A549 (cell line): ENCODE results near the gene CHRNA10. TPM values are rescaled to one million over a fixed set of nuclear protein-coding genes. Genes with fewer than 3 reads are reported as not detected.
"Not testable (repeated sequence)": the region's sequence is repeated elsewhere in the genome, so short reads cannot be mapped to it uniquely, and the experiment has no call there.

ENCODE experiments used
- ATAC-seq, 2 experiments: fragments of 200-7000 bp in 1 of 2; fragments of >200 bp in 1 of 2; cut with Nextera tagmentation in 1 of 2; cut with Tn5 transposase in 1 of 2; 3 replicates each; pipeline versions ENCODE4 v1.8.0 to v1.9.1; 2018 to 2020; ENCODE audit warnings: mild to moderate bottlenecking in 1 of 2, moderate library complexity in 1 of 2
- CTCF ChIA-PET: fragments of 300-600 bp; sonication (Branson Sonifier 250); formaldehyde crosslinking; extraction: SDS; loops from one replicate; lab custom pipeline; 2021; ENCODE audit warnings: antibody characterized with exemption, inconsistent platforms; lab: Yijun Ruan, JAX
- POLR2A ChIA-PET: fragments of 350-600 bp; formaldehyde crosslinking; extraction: SDS; loops from one replicate; lab custom pipeline; 2021; ENCODE audit warnings: antibody characterized with exemption, inconsistent platforms; lab: Yijun Ruan, JAX
- DNase-seq, 2 experiments: peaks; one replicate each; pipeline versions ENCODE4 v3.0.0 to v3.0.0-alpha.2; 2011 to 2016; ENCODE audit warnings: low read depth in 1 of 2, low spot score in 1 of 2
- FAIRE-seq: peaks from 2 replicates; lab custom pipeline; 2011; peaks lifted over from hg19 to GRCh38; lab: Jason Lieb, UNC
- H3K27ac ChIP-seq, 2 experiments: fragments of >200 bp; sonication (Bioruptor Twin); formaldehyde crosslinking; 3 replicates each; pipeline ENCODE4 v1.5.1; 2016 to 2017
- H3K4me1 ChIP-seq: fragments of >200 bp; sonication (Bioruptor Twin); formaldehyde crosslinking; 3 replicates; pipeline ENCODE4 v1.6.1; 2016
- H3K4me2 ChIP-seq: fragments of >200 bp; sonication (Bioruptor Twin); formaldehyde crosslinking; 3 replicates; pipeline ENCODE4 v1.6.1; 2016
- H3K4me3 ChIP-seq: fragments of >200 bp; sonication (Bioruptor Twin); formaldehyde crosslinking; 3 replicates; pipeline ENCODE4 v1.5.1; 2016
- H3K9me3 ChIP-seq: fragments of >200 bp; sonication (Bioruptor Twin); formaldehyde crosslinking; 3 replicates; pipeline ENCODE4 v1.6.1; 2016
- BCL3 ChIP-seq: fragments of >200 bp; sonication (Bioruptor Twin); formaldehyde crosslinking; IDR thresholded peaks from 3 replicates; pipeline ENCODE4 v1.6.1; 2016
- CHD4 ChIP-seq: fragments of 200-600 bp; sonication (generic); IDR thresholded peaks from 2 replicates; pipeline ENCODE4 v1.6.1; 2016; ENCODE audit warnings: antibody characterized with exemption, mild to moderate bottlenecking, borderline replicate concordance
- EHF ChIP-seq: fragments of 250-450 bp; sonication (Bioruptor Pico); IDR thresholded peaks from 2 replicates; pipeline ENCODE4 v1.5.0; 2020; ENCODE audit warnings: mild to moderate bottlenecking
- EP300 ChIP-seq, 2 experiments: fragments of >200 bp; sonication (Bioruptor Twin); formaldehyde crosslinking; IDR thresholded peaks; 2 replicates in 1 of 2; 3 replicates in 1 of 2; pipeline ENCODE4 v1.6.1; 2016 to 2017
- FOSL2 ChIP-seq, 2 experiments: fragments of 450-650 bp in 1 of 2; fragments of >200 bp in 1 of 2; sonication (Bioruptor Twin) in 1 of 2; formaldehyde crosslinking; IDR thresholded peaks; 2 replicates each; pipeline versions ENCODE4 v1.5.0 to v1.6.1; 2016 to 2020; ENCODE audit warnings: mild to moderate bottlenecking in 1 of 2, moderate library complexity in 1 of 2
- JUNB ChIP-seq: fragments of >200 bp; sonication (Bioruptor Twin); formaldehyde crosslinking; IDR thresholded peaks from 2 replicates; pipeline ENCODE4 v1.6.1; 2016
- KDM5A ChIP-seq: fragments of 200-600 bp; sonication (generic); IDR thresholded peaks from 2 replicates; pipeline ENCODE4 v1.6.1; 2016; ENCODE audit warnings: antibody characterized with exemption, mild to moderate bottlenecking
- MAFK ChIP-seq: fragments of 450-650 bp; IDR thresholded peaks from 2 replicates; pipeline ENCODE4 v1.6.1; 2014; ENCODE audit not compliant: partially characterized antibody
- MAZ ChIP-seq: fragments of 150-350 bp; IDR thresholded peaks from 2 replicates; pipeline ENCODE4 v1.6.1; 2014; ENCODE audit warnings: antibody characterized with exemption, low read depth, low read length, borderline replicate concordance
- RCOR1 ChIP-seq: fragments of 150-350 bp; IDR thresholded peaks from 2 replicates; pipeline ENCODE4 v1.6.1; 2014; ENCODE audit warnings: antibody characterized with exemption, low read length, low read depth
- TFCP2L1 ChIP-seq: fragments of 250-450 bp; sonication (Bioruptor Pico); IDR thresholded peaks from 2 replicates; pipeline ENCODE4 v1.5.0; 2021; ENCODE audit warnings: mild to moderate bottlenecking
- ZFP36 ChIP-seq: fragments of 450-650 bp; IDR thresholded peaks from 2 replicates; pipeline ENCODE4 v1.6.1; 2014; ENCODE audit warnings: borderline replicate concordance; ENCODE audit not compliant: partially characterized antibody
- WGBS: methylation state at CpG from one replicate; pipeline ENCODE4 v1.1.6; 2017; ENCODE audit errors: missing lambda C conversion rate; 5-methylcytosine and 5-hydroxymethylcytosine counted together
- polyA plus RNA-seq, 4 experiments: library from polyadenylated mRNA; depleted of rRNA in 3 of 4; stranded (reverse); fragments of >200 nt; fragmentation: RNase III in 1 of 4; extraction: RNeasy Plus Mini Kit Qiagen cat#74134 plus additional on column Dnase treatment in 1 of 4; gene quantifications; 2 replicates in 3 of 4; 3 replicates in 1 of 4; pipeline ENCODE4 v1.2.3, GENCODE V29; 2011 to 2017
- TF ChIP-seq, protein P1 (sequence below): fragments of 200-600 bp; sonication (generic); IDR thresholded peaks from 2 replicates; pipeline ENCODE4 v1.6.1; 2016; ENCODE audit warnings: antibody characterized with exemption, mild to moderate bottlenecking, moderate library complexity
- TF ChIP-seq, protein P2 (sequence below): IDR thresholded peaks from 2 replicates; pipeline ENCODE4 v1.6.1; 2012
- TF ChIP-seq, protein P3 (sequence below): fragments of 250-450 bp; sonication (Bioruptor Pico); IDR thresholded peaks from 2 replicates; pipeline ENCODE4 v1.5.0; 2021; ENCODE audit warnings: mild to moderate bottlenecking, moderate library complexity, borderline replicate concordance

Gene CHRNA10
- polyA plus RNA-seq, 2 of the 4 experiments (the other 2 are of a cell fraction): 0.44 to 0.85 TPM

- H3K4me1 ChIP-seq: peaks cover 27% of the 10 kb centered on the region
- no peak for ATAC-seq
- DNase-seq: no peak
- TF ChIP-seq ZFP36 (peak; percentile 34), EP300 (IDR thresholded peaks at IDR 0.05) (no peak)
- no peak overlapping the region for H3K27ac ChIP-seq
- no peak overlapping the region for H3K4me3 ChIP-seq
- FAIRE-seq: no peak
- H3K4me2 ChIP-seq: peak overlapping the region; percentile 54; the same call in 2 of the 3 replicates
- CTCF ChIA-PET: no interaction called here
- POLR2A ChIA-PET: no interaction called here
- no peaks in the 10 kb centered on the region for H3K9me3 ChIP-seq
- WGBS: 69% methylated on average over 7 of the region's 7 CpGs
Observed at GRCh38 chr11:3645552-3645951, 25.6 kb downstream of the CHRNA10 start.

- POLR2A ChIA-PET: no interaction called here
- peak within 1 kb of the TSS; percentile 54 for H3K4me2 ChIP-seq
- CTCF ChIA-PET: interaction anchor here (1.0 kb wide), 1 partner anchor 12 kb away, joined by 3 read pairs; no protein-coding TSS in a partner anchor
- FAIRE-seq (no peak), DNase-seq (peak; percentile 35 to 70), ATAC-seq (peak; percentile 39 to 49; a peak in 4 of 6 replicates)
- no peaks in the 10 kb centered on the region for H3K9me3 ChIP-seq
- no peak within 1 kb of the TSS for H3K4me3 ChIP-seq
- H3K27ac ChIP-seq: peak within 1 kb of the TSS; percentile 12 to 32; a peak in 1 of 6 replicates
- TF ChIP-seq KDM5A (no peak), MAZ (no peak), FOSL2 (IDR thresholded peaks at IDR 0.05) (no peak), FOSL2 (CRISPR knock-in tag; IDR thresholded peaks at IDR 0.05) (no peak), TFCP2L1 (CRISPR knock-in tag) (no peak), MAFK (no peak), BCL3 (no peak), RCOR1 (no peak), JUNB (no peak), CHD4 (no peak), EHF (CRISPR knock-in tag) (no peak)
- TF ChIP-seq, protein P1, sequence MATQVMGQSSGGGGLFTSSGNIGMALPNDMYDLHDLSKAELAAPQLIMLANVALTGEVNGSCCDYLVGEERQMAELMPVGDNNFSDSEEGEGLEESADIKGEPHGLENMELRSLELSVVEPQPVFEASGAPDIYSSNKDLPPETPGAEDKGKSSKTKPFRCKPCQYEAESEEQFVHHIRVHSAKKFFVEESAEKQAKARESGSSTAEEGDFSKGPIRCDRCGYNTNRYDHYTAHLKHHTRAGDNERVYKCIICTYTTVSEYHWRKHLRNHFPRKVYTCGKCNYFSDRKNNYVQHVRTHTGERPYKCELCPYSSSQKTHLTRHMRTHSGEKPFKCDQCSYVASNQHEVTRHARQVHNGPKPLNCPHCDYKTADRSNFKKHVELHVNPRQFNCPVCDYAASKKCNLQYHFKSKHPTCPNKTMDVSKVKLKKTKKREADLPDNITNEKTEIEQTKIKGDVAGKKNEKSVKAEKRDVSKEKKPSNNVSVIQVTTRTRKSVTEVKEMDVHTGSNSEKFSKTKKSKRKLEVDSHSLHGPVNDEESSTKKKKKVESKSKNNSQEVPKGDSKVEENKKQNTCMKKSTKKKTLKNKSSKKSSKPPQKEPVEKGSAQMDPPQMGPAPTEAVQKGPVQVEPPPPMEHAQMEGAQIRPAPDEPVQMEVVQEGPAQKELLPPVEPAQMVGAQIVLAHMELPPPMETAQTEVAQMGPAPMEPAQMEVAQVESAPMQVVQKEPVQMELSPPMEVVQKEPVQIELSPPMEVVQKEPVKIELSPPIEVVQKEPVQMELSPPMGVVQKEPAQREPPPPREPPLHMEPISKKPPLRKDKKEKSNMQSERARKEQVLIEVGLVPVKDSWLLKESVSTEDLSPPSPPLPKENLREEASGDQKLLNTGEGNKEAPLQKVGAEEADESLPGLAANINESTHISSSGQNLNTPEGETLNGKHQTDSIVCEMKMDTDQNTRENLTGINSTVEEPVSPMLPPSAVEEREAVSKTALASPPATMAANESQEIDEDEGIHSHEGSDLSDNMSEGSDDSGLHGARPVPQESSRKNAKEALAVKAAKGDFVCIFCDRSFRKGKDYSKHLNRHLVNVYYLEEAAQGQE: no peak
- TF ChIP-seq, protein P2, sequence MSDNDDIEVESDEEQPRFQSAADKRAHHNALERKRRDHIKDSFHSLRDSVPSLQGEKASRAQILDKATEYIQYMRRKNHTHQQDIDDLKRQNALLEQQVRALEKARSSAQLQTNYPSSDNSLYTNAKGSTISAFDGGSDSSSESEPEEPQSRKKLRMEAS: no peak
- TF ChIP-seq, protein P3, sequence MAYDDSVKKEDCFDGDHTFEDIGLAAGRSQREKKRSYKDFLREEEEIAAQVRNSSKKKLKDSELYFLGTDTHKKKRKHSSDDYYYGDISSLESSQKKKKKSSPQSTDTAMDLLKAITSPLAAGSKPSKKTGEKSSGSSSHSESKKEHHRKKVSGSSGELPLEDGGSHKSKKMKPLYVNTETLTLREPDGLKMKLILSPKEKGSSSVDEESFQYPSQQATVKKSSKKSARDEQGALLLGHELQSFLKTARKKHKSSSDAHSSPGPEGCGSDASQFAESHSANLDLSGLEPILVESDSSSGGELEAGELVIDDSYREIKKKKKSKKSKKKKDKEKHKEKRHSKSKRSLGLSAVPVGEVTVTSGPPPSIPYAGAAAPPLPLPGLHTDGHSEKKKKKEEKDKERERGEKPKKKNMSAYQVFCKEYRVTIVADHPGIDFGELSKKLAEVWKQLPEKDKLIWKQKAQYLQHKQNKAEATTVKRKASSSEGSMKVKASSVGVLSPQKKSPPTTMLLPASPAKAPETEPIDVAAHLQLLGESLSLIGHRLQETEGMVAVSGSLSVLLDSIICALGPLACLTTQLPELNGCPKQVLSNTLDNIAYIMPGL (CRISPR knock-in tag): no peak
- peaks cover 27% of the 10 kb centered on the region for H3K4me1 ChIP-seq
- 32% methylated on average over 4 of the region's 4 CpGs for WGBS
Observed at GRCh38 chr11:3644817-3645235, 26.4 kb downstream of the CHRNA10 start, which contains the start of gene ART1. Gene ART1, plus strand, starts transcription at chr11:3645128. Its CDS starts 14,086 bp downstream, at chr11:3659214.

DNA sequence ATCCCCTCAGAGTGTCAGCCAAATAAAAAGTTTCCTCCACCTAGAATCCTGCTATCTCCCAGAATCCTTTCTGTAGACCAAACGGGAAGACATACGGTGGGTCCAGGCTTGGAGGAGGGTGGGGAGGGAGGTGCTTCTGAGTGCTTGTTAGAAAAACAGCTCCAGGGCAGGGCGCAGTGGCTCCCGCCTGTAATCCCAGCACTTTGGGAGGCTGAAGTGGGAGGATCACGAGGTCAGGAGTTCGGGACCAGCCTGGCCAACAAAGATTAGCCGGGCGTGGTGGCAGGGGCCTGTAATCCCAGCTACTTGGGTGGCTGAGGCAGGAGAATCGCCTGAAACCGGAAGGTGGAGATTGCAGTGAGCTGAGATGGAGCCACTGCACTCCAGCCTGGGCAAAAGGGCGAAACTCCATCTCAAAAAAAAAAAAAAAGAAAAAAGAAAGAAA, 28.1 kb downstream of the CHRNA10 start:
- H3K9me3 ChIP-seq, DNase-seq, POLR2A ChIA-PET, H3K27ac ChIP-seq, ATAC-seq, FAIRE-seq: not testable (repeated sequence)
- Histone ChIP-seq H3K4me2 (peak overlapping the region; percentile 96), H3K4me3 (peak overlapping the region; percentile 57; the same call in 1 of the 3 replicates), H3K4me1 (peaks cover 27% of the 10 kb centered on the region)
- CTCF ChIA-PET: interaction anchor here (0.8 kb wide), 1 partner anchor 12 kb away, joined by 3 read pairs; no protein-coding TSS in a partner anchor
- 79% methylated on average over 10 of the region's 11 CpGs for WGBS
